Measurements from ENCODE around the gene ELOB.

Gene ELOB

GRCh38 chr16:2771496-2772402 is 5.3 kb downstream of the ELOB start (continued):
- TF ChIP-seq ZBTB49 (tag by site-specific recombination; IDR thresholded peaks at IDR 0.05; ENCODE audit: low read depth) (no peak), ZNF664 (tag by site-specific recombination; IDR thresholded peaks at IDR 0.05) (no peak), ZNF76 (tag by site-specific recombination; IDR thresholded peaks at IDR 0.05; ENCODE audit: borderline replicate concordance, low read depth) (no peak), ZNF558 (tag by site-specific recombination; IDR thresholded peaks at IDR 0.05) (no peak), SP7 (tag by site-specific recombination; IDR thresholded peaks at IDR 0.05) (no peak), ZNF2 (tag by site-specific recombination; IDR thresholded peaks at IDR 0.05) (peak; percentile 26; the same call in 1 of the 2 replicates)

GRCh38 chr16:2770057-2770951 is 6.8 kb downstream of the ELOB start:
- Histone ChIP-seq H3K9me3 (ENCODE audit: control insufficient read depth, insufficient read depth, low read depth, low read length) (no peaks in the 10 kb centered on the region), H3K36me3 (ENCODE audit: control insufficient read depth in 2 of 2, insufficient read depth in 1 of 2, low read length in 2 of 2) (peaks cover 14 to 98% of the 10 kb centered on the region in 2 experiments), H3K4me3 (ENCODE audit: low read depth, low read length) (no peak overlapping the region), H3K4me1 (ENCODE audit: control insufficient read depth, insufficient read depth, low read length) (no peaks in the 10 kb centered on the region; the same call in 1 of the 2 replicates), H3K27ac (ENCODE audit: extremely low read depth, low read depth, low read length) (peak overlapping the region; percentile 52)
- CTCF ChIA-PET: interaction anchor here (0.6 to 1.7 kb wide), 3 partner anchors 16 to 113 kb away, joined by 3 read pairs; partner anchors contain the start of gene FLYWCH2
- POLR2A ChIA-PET: interaction anchor here (0.5 kb wide), 1 partner anchor 34 kb away, joined by 5 read pairs; no protein-coding TSS in a partner anchor
- TF ChIP-seq ZEB2 (tag by site-specific recombination; IDR thresholded peaks at IDR 0.05) (peak; percentile 27; the same call in 1 of the 2 replicates), HIC1 (tag by site-specific recombination; IDR thresholded peaks at IDR 0.05) (peak; percentile 80; the same call in 1 of the 2 replicates), PRDM1 (tag by site-specific recombination; IDR thresholded peaks at IDR 0.05) (0 out of 2 replicates have a peak, but pooled peaks have one; percentile 39), ZBTB8A (tag by site-specific recombination; IDR thresholded peaks at IDR 0.05) (0 out of 2 replicates have a peak, but pooled peaks have one; percentile 40), ZFHX2 (tag by site-specific recombination; conservative IDR thresholded peaks at IDR 0.05) (peak; percentile 82), GLIS2 (tag by site-specific recombination; IDR thresholded peaks at IDR 0.05) (peak; percentile 29; the same call in 1 of the 2 replicates), ZNF518A (tag by site-specific recombination; conservative IDR thresholded peaks at IDR 0.05; ENCODE audit: low read depth) (no peak), WT1 (tag by site-specific recombination; IDR thresholded peaks at IDR 0.05) (0 out of 2 replicates have a peak, but pooled peaks have one; percentile 16), ZBTB26 (tag by site-specific recombination; optimal IDR thresholded peaks at IDR 0.05) (peak; percentile 14), ZNF776 (tag by site-specific recombination; IDR thresholded peaks at IDR 0.05; ENCODE audit: borderline replicate concordance) (no peak), ZNF600 (tag by site-specific recombination; IDR thresholded peaks at IDR 0.05) (0 out of 2 replicates have a peak, but pooled peaks have one; percentile 4), ZNF24 (tag by site-specific recombination; IDR thresholded peaks at IDR 0.05) (no peak), KLF9 (tag by site-specific recombination; IDR thresholded peaks at IDR 0.05; ENCODE audit: low read depth) (0 out of 2 replicates have a peak, but pooled peaks have one; percentile 28), KLF1 (tag by site-specific recombination; IDR thresholded peaks at IDR 0.05) (peak; percentile 96), ZNF658 (tag by site-specific recombination; IDR thresholded peaks at IDR 0.05) (no peak), ZNF561 (tag by site-specific recombination; IDR thresholded peaks at IDR 0.05; ENCODE audit: borderline replicate concordance) (peak; percentile 23; the same call in 1 of the 2 replicates)
